OCI-LY1 (cell line): Measurements from ENCODE around the gene CDK10.

Experiments used
- EZH2 ChIP-seq: fragments of 200-600 bp; sonication (generic), shearing (Covaris generic); IDR thresholded peaks from 2 replicates; pipeline ENCODE4 v1.8.0; 2017; ENCODE audit warnings: borderline replicate concordance, mixed run types, mild to moderate bottlenecking, antibody characterized with exemption, low read length, moderate library complexity, mixed read lengths
- TF ChIP-seq, protein P1 (sequence below): fragments of 200-600 bp; sonication (generic), shearing (Covaris generic); IDR thresholded peaks from 2 replicates; pipeline ENCODE4 v1.5.1; 2017; ENCODE audit warnings: mild to moderate bottlenecking, antibody characterized with exemption, low read length, moderate library complexity, mixed read lengths

GRCh38 chr16:89739383-89739782, 52.9 kb downstream of the CDK10 start:
- TF ChIP-seq, protein P1, sequence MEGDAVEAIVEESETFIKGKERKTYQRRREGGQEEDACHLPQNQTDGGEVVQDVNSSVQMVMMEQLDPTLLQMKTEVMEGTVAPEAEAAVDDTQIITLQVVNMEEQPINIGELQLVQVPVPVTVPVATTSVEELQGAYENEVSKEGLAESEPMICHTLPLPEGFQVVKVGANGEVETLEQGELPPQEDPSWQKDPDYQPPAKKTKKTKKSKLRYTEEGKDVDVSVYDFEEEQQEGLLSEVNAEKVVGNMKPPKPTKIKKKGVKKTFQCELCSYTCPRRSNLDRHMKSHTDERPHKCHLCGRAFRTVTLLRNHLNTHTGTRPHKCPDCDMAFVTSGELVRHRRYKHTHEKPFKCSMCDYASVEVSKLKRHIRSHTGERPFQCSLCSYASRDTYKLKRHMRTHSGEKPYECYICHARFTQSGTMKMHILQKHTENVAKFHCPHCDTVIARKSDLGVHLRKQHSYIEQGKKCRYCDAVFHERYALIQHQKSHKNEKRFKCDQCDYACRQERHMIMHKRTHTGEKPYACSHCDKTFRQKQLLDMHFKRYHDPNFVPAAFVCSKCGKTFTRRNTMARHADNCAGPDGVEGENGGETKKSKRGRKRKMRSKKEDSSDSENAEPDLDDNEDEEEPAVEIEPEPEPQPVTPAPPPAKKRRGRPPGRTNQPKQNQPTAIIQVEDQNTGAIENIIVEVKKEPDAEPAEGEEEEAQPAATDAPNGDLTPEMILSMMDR, result no peak
- TF ChIP-seq EZH2, result no peak
